ELF-1 (cell line): Measurements from ENCODE around the gene TCF7L2.
"Not testable (repeated sequence)": the region's sequence is repeated elsewhere in the genome, so short reads cannot be mapped to it uniquely, and the experiment has no call there.

Experiments used
- DNase-seq: peaks from one replicate; pipeline ENCODE4 v3.0.0-alpha.2; 2016; ENCODE audit warnings: low read depth, low spot score

Gene TCF7L2

DNA sequence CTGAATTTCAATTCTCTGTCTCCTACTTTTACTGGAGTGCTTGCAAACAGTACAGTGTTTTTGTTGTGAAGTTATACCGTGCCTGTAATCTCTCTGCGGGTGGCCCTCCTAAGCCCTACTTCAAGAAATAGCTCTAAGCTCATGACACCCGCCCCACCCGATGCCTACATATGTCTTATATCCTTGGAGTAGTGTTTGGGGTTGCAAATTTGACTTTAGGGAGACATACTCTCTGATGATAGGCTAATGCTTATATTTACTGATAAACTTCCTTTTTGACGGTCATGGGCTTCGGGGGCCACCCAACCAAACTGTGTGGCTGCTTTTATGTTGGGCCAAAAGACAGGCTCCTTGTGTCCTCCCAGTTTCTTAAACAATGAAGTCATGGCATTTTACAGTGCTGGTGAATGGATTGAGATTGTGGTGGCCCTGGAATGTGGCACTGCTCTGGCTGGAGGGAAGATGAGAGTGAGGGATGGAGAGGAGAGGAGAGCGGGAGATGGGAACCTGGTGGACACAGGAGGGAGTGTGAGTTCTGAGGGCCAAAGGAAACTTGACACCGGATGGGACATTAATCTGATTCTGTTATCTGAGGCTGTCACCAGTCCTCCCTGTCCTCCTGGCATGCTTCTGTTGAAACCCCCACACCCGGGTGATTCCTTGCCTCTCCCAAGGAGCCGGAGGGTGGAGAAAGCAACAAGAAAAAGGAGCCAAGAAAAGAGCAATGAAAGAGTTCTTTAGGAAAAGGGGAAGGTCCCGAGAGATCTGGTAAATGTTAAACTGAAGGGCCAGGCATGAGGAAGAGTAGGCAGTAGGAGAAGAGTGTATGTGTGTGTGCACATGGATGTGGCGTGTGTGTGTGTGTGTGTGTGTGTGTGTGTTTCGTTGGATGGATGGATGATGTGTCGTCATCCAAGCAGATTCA is 113.3 kb downstream of the TCF7L2 start:
- DNase-seq = peak; percentile 94

GRCh38 chr10:113064039-113064438 is 114.0 kb downstream of the TCF7L2 start:
- DNase-seq = no peak

GRCh38 chr10:113066120-113066519 is 116.1 kb downstream of the TCF7L2 start:
- DNase-seq = not testable (repeated sequence)

DNA sequence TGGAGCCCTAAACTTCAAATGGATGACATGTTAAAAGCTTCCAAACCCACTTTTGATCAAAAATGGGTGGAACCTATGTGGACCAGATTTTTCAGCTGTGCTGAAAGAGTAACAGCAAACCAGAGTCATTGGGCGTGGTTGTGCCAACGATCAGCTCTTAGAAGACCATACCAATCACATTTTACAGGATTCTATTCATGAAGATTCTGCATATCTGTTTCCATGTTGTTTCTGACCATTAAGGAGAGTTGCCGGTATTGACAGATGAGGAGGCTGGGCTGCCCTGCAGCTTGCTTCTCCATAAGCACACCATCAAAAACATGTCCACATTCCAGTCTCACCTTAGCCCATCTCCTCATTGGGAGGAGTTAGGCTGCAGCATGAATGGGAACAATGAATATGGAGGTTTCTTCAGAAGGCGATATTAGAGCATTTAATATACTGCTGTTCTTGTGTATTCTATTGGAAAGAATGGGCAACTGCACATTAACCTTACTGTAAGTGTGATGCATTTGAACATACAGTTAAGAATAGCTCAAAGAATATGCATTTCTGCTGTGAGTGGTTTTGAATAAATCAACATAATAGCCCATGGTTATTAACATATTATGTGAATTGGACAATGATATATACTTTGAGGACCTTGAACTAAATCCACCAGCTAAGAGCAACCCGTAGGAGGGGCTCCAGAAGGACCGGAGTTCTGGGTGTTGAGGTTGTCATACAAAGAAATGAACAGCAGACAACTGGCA is 116.7 kb downstream of the TCF7L2 start:
- DNase-seq = no peak

GRCh38 chr10:113067501-113067900 is 117.5 kb downstream of the TCF7L2 start:
- no peak for DNase-seq

DNA sequence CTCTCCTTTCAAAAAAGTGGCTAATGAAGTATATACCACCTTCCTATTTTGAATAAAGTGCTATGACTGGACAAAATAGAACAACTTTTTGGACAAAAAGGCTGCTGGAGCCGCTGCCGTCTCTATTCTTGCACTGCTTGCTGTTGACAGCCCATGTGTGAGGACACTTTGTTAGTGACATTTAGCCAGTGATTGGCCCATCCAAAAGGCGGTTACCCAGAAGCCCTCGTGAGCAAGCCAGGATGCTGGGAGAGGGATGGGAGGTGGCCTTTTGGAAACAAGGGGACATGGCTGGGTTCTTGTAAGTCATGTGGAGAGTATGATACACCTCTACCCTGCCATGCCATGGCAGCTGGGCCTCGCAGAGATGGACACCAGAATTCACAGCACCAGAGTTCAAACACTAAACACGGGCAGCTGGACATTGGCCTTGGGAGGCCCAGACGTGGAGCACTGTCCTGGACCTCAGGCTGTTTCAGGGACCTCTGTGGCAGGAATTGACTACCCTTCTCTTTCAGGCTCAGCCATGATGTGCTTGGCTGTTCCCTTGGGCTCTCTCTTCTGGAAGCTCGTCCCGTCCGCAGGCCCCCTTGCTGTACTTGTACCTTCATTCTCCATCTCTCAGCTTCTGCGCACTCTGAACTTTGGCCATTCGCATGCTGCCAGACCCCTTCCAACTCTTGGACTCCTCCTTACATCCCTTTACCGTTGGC is 118.3 kb downstream of the TCF7L2 start:
- no peak for DNase-seq

DNA sequence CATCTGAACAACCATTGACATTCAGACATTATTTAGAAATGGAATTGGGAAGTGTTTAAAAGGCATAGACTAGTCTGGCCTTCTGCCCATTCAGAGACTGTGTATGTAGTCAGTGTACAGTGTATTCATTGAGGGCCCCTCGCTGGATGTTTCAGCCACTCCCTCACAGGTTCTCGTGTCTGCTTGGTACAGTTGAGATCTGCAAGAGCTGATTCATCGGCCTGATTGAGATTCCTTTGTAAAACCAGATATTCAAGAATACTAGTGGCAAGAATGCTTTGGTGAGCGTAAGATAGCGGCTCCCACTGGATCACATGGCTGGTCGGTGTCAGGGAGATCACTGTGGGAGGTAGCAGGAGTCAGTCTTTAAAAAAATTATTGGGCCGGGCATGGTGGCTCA is 119.5 kb downstream of the TCF7L2 start:
- peak; percentile 50 for DNase-seq

- no peak for DNase-seq
Observed at GRCh38 chr10:113071446-113071845, 121.4 kb downstream of the TCF7L2 start.

GRCh38 chr10:113073549-113074189 is 123.6 kb downstream of the TCF7L2 start:
- DNase-seq = peak; percentile 98

DNA sequence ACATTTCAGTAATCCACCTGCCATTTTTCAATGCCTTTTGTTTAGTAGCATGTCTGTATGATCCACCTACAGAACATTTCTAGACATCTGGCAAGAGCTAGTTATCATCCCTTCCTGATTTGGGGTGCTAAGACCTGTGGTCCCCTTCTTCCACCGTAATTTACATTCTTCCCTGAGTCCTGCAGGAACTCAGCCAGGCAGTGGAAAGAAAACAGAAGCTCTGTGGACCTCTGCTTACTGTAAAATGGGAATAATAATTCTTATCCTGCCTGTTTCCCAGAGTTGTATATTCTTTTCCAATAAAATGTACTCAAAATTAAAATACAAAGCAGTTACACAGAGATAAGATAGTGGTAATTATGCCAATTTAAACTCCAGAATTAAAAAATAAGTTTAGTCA is 126.9 kb downstream of the TCF7L2 start:
- DNase-seq = no peak

- peak; percentile 58 for DNase-seq
Observed at GRCh38 chr10:113078282-113078907, 128.3 kb downstream of the TCF7L2 start.

DNA sequence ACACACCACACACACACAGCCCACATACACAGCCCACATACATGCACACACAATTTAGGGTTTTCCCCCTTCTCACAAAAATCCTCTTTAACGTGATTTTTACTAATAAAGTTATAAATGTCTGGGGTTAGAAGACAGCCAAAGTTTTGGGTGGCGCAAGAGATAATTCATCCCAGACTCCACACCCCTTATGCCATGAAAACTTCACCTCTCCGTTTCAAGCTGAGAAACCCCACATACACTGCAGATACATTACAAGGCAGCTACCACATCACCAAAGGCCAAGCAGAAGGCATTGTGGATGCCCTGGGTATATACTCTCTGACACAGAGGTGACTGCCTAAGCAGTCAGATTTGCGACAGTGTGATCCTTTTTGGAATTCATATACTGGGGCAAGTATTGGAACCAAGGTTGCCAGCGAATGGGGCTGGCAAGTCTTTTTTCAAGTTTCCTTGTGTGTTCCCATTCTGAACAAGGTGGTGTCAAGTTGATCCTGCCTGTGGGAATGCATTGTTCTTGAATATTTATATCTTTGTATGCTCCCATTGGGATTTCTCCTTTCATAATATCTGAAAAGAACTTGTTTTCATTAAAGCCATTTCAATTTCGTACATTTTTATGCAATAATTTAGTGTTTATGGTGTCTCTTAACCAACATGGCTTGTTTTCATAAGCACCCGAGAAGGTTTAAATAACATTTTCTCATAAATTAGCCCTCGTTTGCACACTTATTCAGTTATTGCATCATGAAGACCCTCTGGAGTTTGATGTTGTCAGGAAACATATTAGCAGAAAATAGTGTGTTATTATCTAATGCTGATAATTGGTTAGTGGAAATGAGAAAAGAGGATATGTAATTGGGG is 130.2 kb downstream of the TCF7L2 start:
- DNase-seq = no peak

- no peak for DNase-seq
Observed at GRCh38 chr10:113080925-113081229, 130.8 kb downstream of the TCF7L2 start.

DNA sequence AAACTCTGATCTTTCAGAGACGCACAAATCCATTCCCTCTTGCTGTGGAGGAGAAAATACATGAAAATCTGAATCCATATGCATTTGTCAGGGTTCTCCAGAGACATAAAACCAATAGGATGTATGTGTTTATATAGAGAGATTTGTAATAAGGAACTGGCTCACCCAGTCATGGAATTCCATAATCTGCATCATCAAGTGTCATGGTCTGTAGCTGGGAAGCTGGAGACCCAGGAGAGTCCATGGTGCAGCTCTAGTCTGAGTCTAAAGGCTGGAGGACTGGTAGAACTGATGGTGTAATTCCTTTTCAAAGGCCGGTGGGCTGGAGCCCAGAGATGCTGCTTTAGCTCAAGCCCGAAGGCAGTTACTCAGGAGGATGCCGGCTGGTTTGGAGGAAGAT is 134.0 kb downstream of the TCF7L2 start:
- DNase-seq = no peak

- no peak for DNase-seq
Observed at GRCh38 chr10:113085776-113086175, 135.7 kb downstream of the TCF7L2 start.

DNA sequence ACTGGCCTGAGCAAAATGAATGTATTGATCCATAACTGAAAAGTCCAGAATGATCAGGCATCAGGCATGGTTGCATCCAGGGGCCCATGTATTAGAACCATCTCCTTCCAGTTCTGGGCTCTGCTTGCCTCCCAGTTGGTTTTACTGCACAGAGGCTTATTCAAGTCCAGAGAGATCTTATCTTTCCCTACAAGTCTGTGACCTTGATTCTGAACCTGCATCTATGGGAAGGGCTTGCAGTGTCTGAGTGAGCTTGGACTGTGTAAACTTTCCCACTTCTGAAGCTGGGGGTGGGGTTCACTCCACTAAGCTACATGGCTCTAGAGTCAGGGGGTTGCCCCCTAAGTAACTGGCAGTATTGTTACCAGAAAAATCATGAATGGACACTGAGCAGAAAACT is 136.2 kb downstream of the TCF7L2 start:
- DNase-seq = no peak

DNA sequence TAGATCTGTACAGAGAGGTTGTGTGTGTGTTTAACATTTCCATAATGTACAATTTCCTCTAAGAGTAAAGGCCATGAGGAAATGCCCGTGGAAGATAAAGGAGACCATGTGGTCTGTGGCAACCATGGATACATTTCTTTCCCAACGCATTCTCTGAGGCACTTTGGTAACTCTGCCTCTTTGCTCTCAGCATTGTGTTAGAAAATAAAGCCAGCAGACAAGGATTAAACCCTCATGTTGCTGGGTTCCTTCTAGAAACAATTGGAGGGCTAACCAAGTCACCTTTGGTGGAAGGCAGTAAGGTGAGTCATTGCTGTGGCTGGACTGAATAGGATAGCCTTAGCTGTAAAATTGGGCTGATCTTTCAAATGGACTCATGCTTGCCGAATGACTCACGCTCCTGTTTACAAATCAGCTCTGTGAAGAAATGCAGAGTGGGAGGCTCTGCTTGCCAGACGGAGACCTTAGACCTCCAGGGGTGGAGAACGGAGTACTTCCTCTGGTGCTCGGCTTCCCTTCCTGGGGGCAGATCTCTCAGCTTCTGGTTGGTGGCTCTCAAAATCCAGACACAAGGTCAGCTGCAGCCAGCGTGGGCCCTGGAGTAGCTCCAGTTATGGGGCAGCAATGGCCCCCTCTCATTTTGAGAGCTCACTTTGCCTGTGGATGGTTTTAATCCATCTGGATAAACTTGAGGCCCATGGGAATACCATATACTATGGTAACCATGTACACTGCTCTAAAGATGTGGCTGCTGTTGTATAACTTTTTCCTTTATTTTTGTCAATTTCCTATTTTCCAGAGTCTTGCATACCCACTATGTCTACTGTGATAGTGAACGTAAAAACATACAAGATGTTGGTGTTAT is 137.3 kb downstream of the TCF7L2 start:
- DNase-seq = peak; percentile 94

- DNase-seq = no peak
Observed at GRCh38 chr10:113088194-113088593, 138.1 kb downstream of the TCF7L2 start.

GRCh38 chr10:113089551-113089950 is 139.5 kb downstream of the TCF7L2 start:
- DNase-seq = no peak
